Karpas-422 (cell line): ENCODE results near the gene HES6. TPM values are rescaled to one million over a fixed set of nuclear protein-coding genes. Genes with fewer than 3 reads are reported as not detected.

Source experiments
- DNase-seq: peaks from one replicate; pipeline ENCODE4 v3.0.0-alpha.2; 2015
- H2AFZ ChIP-seq: fragments of 200-600 bp; sonication (generic); 2 replicates; pipeline ENCODE4 v1.6.1; 2014; ENCODE audit warnings: antibody characterized with exemption, low read length, mixed read lengths
- H3K27ac ChIP-seq: fragments of 200-600 bp; sonication (generic); 2 replicates; pipeline ENCODE4 v1.5.1; 2014; ENCODE audit warnings: mild to moderate bottlenecking, low read length, moderate library complexity
- H3K27me3 ChIP-seq: fragments of 200-600 bp; sonication (generic); 2 replicates; pipeline ENCODE4 v1.6.1; 2014; ENCODE audit warnings: low read length, mixed read lengths
- H3K36me3 ChIP-seq: fragments of 200-600 bp; sonication (generic); 2 replicates; pipeline ENCODE4 v1.6.1; 2014; ENCODE audit warnings: low read length, mixed read lengths; ENCODE audit not compliant: insufficient read depth
- H3K4me1 ChIP-seq: fragments of 200-600 bp; sonication (generic); 2 replicates; pipeline ENCODE4 v1.6.1; 2014; ENCODE audit warnings: mild to moderate bottlenecking, low read length, mixed read lengths
- H3K4me2 ChIP-seq: fragments of 200-600 bp; sonication (generic); 2 replicates; pipeline ENCODE4 v1.6.1; 2014; ENCODE audit warnings: low read length, low read depth, mild to moderate bottlenecking; ENCODE audit not compliant: poor library complexity, severe bottlenecking
- H3K4me3 ChIP-seq: fragments of 200-600 bp; sonication (generic); 2 replicates; pipeline ENCODE4 v1.5.1; 2014; ENCODE audit warnings: mild to moderate bottlenecking, antibody characterized with exemption, low read length, mixed read lengths
- H3K79me2 ChIP-seq: fragments of 200-600 bp; sonication (generic); 2 replicates; pipeline ENCODE4 v1.6.1; 2014; ENCODE audit warnings: mild to moderate bottlenecking, low read length, mixed read lengths
- H3K9ac ChIP-seq: fragments of 200-600 bp; sonication (generic); 2 replicates; pipeline ENCODE4 v1.6.0; 2014; ENCODE audit warnings: low read length
- H3K9me2 ChIP-seq: fragments of 200-600 bp; sonication (generic), shearing (Covaris generic); replicated peaks from 2 replicates; pipeline ENCODE4 v1.6.0; 2014; ENCODE audit warnings: mild to moderate bottlenecking, low read length, moderate library complexity; ENCODE audit not compliant: insufficient read depth
- H3K9me3 ChIP-seq: fragments of 300-700, 200-600 bp; sonication (generic); 2 replicates; pipeline ENCODE4 v1.6.1; 2014; ENCODE audit warnings: low read length, mixed read lengths
- H4K20me1 ChIP-seq: fragments of 200-600 bp; sonication (generic); 2 replicates; pipeline ENCODE4 v1.6.1; 2014; ENCODE audit warnings: mild to moderate bottlenecking, antibody characterized with exemption, low read length, low read depth; ENCODE audit not compliant: insufficient read depth
- total RNA-seq: library from RNA; depleted of rRNA; stranded (reverse); fragments of >200 nt; shearing (Covaris generic); gene quantifications from 2 replicates; pipeline ENCODE4 v1.2.3, GENCODE V29; 2014; ENCODE audit warnings: low replicate concordance

Gene HES6
- total RNA-seq, 1 experiment from 2014 or later, result 3.3 TPM

GRCh38 chr2:238286095-238286494, 46.3 kb upstream of the HES6 start:
- no peaks in the 10 kb centered on the region for H3K36me3 ChIP-seq
- H3K27ac ChIP-seq, result no peak overlapping the region
- H3K4me2 ChIP-seq, result no peak overlapping the region
- H3K9me2 ChIP-seq, result no peaks in the 10 kb centered on the region
- H4K20me1 ChIP-seq, result peaks cover 35% of the 10 kb centered on the region
- peaks cover 72% of the 10 kb centered on the region for H3K79me2 ChIP-seq
- H3K9me3 ChIP-seq, result no peaks in the 10 kb centered on the region
- DNase-seq, result no peak
- H3K4me1 ChIP-seq, result peaks cover 61% of the 10 kb centered on the region
- H2AFZ ChIP-seq, result no peak overlapping the region
- no peaks in the 10 kb centered on the region for H3K27me3 ChIP-seq
- H3K9ac ChIP-seq, result peak overlapping the region; percentile 12; the same call in 1 of the 2 replicates
- no peak overlapping the region for H3K4me3 ChIP-seq

- Histone ChIP-seq H3K27me3 (no peaks in the 10 kb centered on the region), H3K36me3 (no peaks in the 10 kb centered on the region), H3K9ac (no peak overlapping the region; the same call in 1 of the 2 replicates), H4K20me1 (peaks cover 36% of the 10 kb centered on the region), H2AFZ (no peak overlapping the region), H3K27ac (no peak overlapping the region), H3K4me2 (no peak overlapping the region), H3K9me2 (no peaks in the 10 kb centered on the region), H3K4me1 (peaks cover 60% of the 10 kb centered on the region), H3K4me3 (no peak overlapping the region), H3K9me3 (no peaks in the 10 kb centered on the region), H3K79me2 (peaks cover 77% of the 10 kb centered on the region)
- DNase-seq, result no peak
Observed at GRCh38 chr2:238285653-238286082, 45.8 kb upstream of the HES6 start.

GRCh38 chr2:238284802-238285515, 45.1 kb upstream of the HES6 start:
- Histone ChIP-seq H3K4me1 (peaks cover 53% of the 10 kb centered on the region), H2AFZ (no peak overlapping the region), H3K4me3 (no peak overlapping the region), H3K4me2 (no peak overlapping the region), H3K27ac (no peak overlapping the region), H3K79me2 (peaks cover 84% of the 10 kb centered on the region), H3K36me3 (no peaks in the 10 kb centered on the region), H3K9me2 (no peaks in the 10 kb centered on the region), H3K9me3 (no peaks in the 10 kb centered on the region), H3K27me3 (no peaks in the 10 kb centered on the region), H3K9ac (no peak overlapping the region), H4K20me1 (peaks cover 43% of the 10 kb centered on the region)
- no peak for DNase-seq

- Histone ChIP-seq H3K27ac (no peak overlapping the region), H3K79me2 (peaks cover 100% of the 10 kb centered on the region), H3K9me3 (no peaks in the 10 kb centered on the region), H3K36me3 (no peaks in the 10 kb centered on the region), H4K20me1 (peaks cover 53% of the 10 kb centered on the region), H3K4me3 (no peak overlapping the region), H3K9ac (no peak overlapping the region), H3K4me2 (peak overlapping the region; percentile 14), H2AFZ (no peak overlapping the region), H3K9me2 (no peaks in the 10 kb centered on the region), H3K27me3 (no peaks in the 10 kb centered on the region), H3K4me1 (peaks cover 46% of the 10 kb centered on the region)
- peak; percentile 66 for DNase-seq
Observed at GRCh38 chr2:238282861-238283738, 43.3 kb upstream of the HES6 start.

- H3K27ac ChIP-seq, result no peak overlapping the region
- H3K9ac ChIP-seq, result no peak overlapping the region
- peaks cover 40% of the 10 kb centered on the region for H3K4me1 ChIP-seq
- H3K9me3 ChIP-seq, result no peaks in the 10 kb centered on the region
- no peaks in the 10 kb centered on the region for H3K27me3 ChIP-seq
- peaks cover 47% of the 10 kb centered on the region for H4K20me1 ChIP-seq
- H3K36me3 ChIP-seq, result no peaks in the 10 kb centered on the region; the same call in 1 of the 2 replicates
- no peaks in the 10 kb centered on the region for H3K9me2 ChIP-seq
- H2AFZ ChIP-seq, result no peak overlapping the region
- H3K4me3 ChIP-seq, result no peak overlapping the region
- peaks cover 98% of the 10 kb centered on the region for H3K79me2 ChIP-seq
- no peak overlapping the region for H3K4me2 ChIP-seq
- no peak for DNase-seq
Observed at GRCh38 chr2:238281826-238282480, 42.1 kb upstream of the HES6 start.

- Histone ChIP-seq H3K9me2 (no peaks in the 10 kb centered on the region), H3K4me1 (peaks cover 23% of the 10 kb centered on the region), H3K4me2 (no peak overlapping the region), H3K27ac (no peak overlapping the region), H3K9me3 (no peaks in the 10 kb centered on the region), H3K4me3 (no peak overlapping the region), H3K36me3 (peaks cover 7% of the 10 kb centered on the region; the same call in 1 of the 2 replicates), H3K9ac (no peak overlapping the region), H3K79me2 (peaks cover 81% of the 10 kb centered on the region), H3K27me3 (no peaks in the 10 kb centered on the region), H2AFZ (no peak overlapping the region), H4K20me1 (peaks cover 36% of the 10 kb centered on the region)
- DNase-seq, result no peak
Observed at GRCh38 chr2:238280083-238280825, 40.4 kb upstream of the HES6 start.

- Histone ChIP-seq H3K9me3 (no peaks in the 10 kb centered on the region), H3K27me3 (no peaks in the 10 kb centered on the region), H4K20me1 (peaks cover 36% of the 10 kb centered on the region), H3K36me3 (peaks cover 12% of the 10 kb centered on the region; the same call in 1 of the 2 replicates), H3K4me2 (no peak overlapping the region), H3K79me2 (peaks cover 72% of the 10 kb centered on the region), H3K27ac (no peak overlapping the region), H3K9ac (no peak overlapping the region), H3K9me2 (no peaks in the 10 kb centered on the region), H3K4me3 (no peak overlapping the region), H2AFZ (no peak overlapping the region), H3K4me1 (peaks cover 23% of the 10 kb centered on the region)
- no peak for DNase-seq
Observed at GRCh38 chr2:238279324-238279682, 39.5 kb upstream of the HES6 start.
